HG02642 (cell line): ENCODE data around the gene PRSS16.

Source experiments
- ATAC-seq: cut with Tn5 transposase; IDR thresholded peaks from one replicate; pipeline ENCODE4 v1.9.1; 2021; ENCODE audit warnings: mild to moderate bottlenecking; ENCODE audit not compliant: unreplicated experiment, poor library complexity

The PRSS16 gene

DNA sequence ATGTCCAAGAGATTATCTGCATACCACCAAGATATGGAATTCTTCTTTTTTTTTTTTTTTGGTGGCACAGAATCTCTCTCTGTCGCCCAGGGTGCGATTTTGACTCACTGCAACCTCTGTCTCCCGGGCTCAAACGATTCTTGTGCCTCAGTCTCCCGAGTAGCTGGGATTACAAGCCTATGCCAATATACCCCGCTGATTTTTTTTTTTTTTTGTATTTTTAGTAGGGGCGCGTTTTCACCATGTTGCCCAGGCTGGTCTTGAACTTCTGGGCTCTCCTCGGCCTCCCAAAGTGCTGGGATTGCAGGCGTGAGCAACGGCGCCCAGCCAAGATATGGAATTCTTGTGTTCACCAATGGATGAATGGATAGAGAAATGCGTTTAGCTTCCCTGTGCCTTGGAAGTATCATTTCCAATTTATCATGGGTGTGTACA is 33.6 kb downstream of the PRSS16 start:
- no peak for ATAC-seq

DNA sequence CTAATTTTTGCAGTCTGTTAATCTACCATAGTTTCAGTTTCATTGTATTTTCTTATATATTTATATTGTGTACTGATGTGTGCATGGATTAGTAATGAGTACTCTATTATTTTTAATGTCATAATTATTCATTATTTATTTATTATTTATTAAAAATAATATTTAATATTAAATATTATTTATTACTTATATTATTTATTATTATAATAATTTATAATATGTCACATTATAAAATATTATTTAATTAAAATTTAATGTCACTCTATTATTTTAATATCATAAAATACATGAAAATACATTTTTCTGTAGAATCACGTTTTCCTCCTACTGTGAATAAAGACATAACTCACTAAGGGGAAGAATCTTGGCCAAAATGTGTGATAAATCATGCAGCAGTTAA is 34.1 kb downstream of the PRSS16 start:
- no peak for ATAC-seq

- no peak for ATAC-seq
Measured at GRCh38 chr6:27283279-27283678, 35.8 kb downstream of the PRSS16 start.

DNA sequence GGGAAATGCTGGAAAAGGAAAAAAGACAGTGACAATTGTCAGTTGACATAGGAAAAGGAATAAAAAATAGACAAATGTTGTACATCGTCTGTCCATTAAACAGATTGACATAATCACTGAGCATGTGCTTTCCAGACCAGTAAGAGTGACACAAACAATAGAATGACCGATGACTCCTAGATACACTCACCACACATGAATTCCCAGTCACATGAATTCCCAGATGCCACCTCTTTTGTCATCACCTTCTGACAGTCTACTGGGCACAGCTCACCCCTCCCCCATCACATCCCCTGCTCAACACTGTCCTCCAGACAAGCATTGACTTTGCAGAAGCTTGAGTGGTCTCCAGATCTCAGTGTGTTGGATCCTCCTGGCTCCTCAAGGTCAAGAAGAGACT is 38.6 kb downstream of the PRSS16 start:
- no peak for ATAC-seq

DNA sequence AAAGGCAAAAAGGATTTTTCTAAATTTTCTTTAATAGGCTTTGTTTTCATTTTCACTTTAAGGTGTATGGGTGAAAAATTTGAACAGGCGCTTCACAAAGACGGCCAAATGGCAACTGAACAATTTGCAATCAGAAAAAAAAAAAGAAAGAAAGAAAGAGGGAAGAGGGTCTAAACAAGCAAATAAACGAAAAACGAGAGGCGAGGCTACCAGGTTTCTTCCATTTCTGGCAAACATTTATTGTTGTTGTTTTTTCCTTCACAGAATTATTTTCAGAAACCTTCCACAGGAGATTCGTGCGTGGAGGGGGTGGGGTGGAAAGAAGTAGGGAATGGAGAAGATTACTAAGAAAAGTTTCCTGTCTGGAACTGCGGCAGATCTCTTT is 40.2 kb downstream of the PRSS16 start:
- no peak for ATAC-seq

DNA sequence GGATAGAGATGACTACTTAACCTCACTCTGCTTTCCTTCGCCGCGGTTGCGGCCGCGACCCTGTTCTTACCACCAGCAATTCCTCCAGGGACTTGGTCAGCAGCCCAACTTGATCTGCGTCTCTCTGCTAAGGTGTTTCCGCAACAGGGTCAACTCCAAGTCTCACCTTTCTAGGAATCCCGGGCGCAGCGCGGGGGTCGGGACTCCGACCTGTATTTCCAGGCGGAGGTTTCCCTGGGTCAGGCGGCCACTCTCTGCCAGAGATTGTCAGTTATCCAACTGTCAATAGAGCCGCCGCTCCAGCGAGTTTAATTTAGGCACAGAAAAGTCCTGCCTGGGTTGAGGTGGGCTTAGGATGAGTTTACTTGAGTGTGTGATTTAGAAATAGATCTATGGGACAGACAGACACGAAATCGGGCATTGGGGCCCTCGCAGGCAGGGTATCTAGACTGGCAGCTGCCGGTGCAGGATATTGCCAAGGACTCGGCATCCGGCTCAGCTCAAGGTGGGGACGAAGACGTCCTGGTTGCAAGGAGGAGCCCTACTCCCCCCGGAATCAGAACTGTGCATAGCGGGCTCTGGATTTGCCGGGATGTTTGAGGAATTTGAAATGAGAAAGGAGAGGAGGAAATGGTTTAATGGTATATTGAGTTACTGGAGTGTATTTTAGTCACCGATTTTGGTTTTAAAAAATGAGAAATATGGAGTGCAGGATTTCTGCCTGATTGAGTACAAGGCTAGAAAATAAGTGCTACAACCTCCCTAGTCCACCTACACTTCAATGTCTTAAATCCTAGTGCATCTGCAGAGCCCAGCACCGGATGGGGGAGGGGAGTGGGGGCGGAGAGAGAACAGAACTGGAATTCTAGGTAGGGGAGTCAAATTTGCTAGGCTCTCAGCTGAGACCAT is 40.9 kb downstream of the PRSS16 start:
- no peak for ATAC-seq

GRCh38 chr6:27290065-27290849 is 42.8 kb downstream of the PRSS16 start:
- ATAC-seq = no peak

- no peak for ATAC-seq
Measured at GRCh38 chr6:27290850-27291208, 43.3 kb downstream of the PRSS16 start.

DNA sequence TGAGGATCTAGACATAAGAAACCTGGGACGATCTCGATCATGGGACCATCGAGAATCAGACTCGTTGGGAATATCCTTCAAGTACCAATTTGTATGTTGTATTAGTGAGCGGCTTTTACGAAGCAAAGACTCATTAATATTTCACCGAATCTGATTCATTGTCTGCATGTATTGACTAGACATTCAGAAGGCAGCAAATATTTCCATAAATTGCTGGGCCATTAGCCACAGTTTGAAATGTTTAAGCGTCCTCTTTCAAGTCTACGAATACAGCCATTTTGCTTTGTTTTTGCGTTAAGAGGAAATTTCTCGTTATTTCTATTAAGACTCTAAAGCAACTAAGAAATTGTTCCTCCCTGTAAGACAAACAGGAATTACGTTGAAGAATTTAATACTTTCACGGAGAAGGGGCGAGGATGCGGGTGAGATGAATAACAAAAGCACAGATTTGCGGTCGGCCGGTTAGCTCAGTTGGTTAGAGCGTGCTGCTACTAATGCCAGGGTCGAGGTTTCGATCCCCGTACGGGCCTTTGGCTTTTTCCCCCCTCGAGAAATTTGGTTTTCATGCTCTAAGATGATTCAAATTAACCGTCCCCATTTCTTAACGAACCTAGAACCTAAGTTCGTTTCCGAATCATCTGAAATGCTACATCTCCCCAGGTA is 46.1 kb downstream of the PRSS16 start:
- ATAC-seq = no peak

GRCh38 chr6:27294409-27294808 is 46.9 kb downstream of the PRSS16 start:
- no peak for ATAC-seq

DNA sequence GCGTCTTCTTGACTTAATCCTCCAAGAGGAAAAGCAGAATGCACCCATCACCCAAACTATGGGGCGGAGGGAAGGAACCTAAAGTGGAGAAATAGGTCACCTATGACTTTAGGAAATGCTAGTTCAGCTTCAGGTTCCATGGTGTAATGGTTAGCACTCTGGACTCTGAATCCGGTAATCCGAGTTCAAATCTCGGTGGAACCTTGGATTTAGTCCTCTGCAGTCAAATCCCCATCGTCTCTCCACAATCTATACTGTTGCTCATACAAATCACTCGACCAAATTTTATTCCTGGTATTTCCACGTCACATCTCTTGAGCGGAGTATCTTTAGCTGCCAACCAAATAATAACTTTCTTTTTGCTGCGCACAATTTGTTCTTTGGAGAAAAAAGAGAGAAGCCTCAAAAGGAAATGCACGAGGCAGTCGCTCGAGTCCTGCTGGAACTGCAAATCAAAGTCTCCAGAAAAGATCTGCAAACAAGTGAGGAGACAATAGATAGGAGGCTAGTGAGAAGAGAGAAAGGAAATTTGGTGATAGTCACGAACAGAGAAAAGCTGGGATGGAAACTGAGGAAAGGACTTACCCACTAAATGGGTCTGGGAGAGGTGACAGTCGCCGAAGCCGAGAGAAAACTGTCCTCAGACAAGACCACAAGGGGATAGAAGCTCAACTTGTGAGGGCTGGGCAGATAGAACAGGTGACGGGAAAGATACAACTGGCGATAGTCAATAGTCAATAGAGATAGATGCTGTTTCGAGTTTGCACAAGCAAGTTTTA is 48.0 kb downstream of the PRSS16 start:
- ATAC-seq = no peak

GRCh38 chr6:27296106-27296783 is 48.7 kb downstream of the PRSS16 start:
- ATAC-seq = no peak

GRCh38 chr6:27297484-27297856 is 50.0 kb downstream of the PRSS16 start:
- no peak for ATAC-seq

DNA sequence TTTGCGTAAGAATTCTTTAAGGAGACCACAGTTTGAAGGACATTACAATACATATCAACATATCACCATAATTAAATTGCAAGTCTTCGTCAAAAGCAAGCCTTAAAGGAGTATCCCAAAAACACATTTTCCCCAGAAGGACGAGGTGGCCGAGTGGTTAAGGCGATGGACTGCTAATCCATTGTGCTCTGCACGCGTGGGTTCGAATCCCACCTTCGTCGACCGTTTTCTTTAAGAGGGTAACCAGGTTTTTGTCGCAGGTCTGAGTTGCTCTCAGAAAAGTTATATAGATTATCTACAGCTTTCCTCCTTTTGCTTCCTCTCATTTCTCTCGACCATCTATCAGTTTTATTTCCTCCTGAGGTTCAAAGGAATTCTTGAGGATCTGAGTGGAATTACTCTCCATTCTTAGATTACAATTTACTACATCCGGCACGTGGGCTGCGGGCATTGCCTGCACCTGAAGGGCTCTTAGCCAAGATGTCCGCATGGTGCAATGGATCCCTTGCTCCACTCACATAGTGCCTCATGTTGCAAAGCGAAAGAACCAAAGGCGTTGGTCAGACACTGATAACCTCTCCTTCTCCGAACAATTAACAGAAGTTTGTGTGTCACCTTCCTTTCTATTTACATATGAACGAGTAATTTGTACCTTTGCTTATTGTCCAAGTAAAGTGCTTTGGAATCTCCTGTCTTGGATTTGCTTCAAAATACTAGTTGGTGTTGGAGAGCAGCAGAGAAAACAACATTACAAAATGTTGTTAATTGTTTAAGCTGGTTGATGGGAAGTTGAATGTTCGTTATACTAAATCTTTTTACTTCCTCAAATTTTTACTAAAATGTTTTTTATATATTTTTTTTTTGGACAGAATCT is 50.6 kb downstream of the PRSS16 start:
- ATAC-seq = no peak

- ATAC-seq = no peak
Measured at GRCh38 chr6:27303613-27304272, 56.2 kb downstream of the PRSS16 start.
